Fibroblast of skin of abdomen (primary cell): ENCODE results near the gene SBSN.

Source experiments
- DNase-seq: peaks from one replicate; pipeline ENCODE4 v3.0.0-alpha.2; 2013

Gene SBSN

DNA sequence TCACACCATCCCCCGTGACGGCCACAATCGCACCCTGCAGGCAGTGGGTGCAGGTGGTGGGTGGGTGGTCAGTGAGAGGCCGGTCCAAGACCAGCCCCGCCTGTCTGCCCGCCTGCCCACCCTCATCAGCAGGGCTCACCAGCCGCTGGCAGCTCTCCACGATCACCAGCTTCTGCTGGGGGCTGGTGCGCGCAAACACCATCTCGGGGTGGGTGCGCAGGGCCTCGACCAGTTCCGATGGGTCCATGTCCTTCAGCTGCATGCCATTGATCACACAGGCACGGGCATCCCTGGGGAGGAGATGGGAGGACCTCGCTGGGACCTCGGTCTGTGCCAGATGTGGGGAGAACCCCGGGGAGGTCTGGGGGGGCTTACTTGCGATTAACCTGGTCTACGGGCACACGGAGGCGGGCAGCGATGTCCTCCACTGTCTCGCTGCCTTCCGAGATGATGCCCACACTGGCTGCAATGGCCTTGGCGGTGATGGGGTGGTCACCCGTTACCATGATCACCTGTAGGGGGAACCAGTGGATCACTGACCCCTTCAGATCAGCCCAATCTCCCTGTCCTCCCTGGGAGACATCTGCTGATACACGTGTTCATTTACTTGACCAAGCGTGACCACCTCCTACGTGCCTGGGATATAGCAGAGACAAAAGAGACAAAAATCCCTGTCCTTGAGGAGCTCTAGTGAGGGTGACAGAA is 27.3 kb upstream of the SBSN start:
- peak; percentile 18 for DNase-seq

DNA sequence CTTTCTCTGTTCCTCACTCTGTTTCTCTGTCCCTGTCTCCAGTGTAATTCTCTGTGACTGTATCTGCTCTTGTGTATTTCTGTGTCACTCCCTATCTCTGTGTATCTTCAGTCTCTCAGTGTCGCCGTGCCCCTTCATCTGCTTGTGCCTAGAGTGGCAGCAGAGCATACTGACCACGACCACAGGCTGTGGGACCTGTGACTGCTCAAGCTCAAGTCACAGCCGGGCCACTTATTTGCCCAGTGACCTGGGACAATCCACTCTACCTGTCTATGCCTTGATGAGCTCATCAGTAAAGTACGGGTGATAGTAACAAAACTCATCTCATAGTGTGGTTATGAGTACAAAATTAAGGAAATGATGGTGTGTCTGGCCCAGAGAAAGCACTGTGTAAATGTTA is 26.0 kb upstream of the SBSN start:
- DNase-seq: no peak

- DNase-seq: no peak
Measured at GRCh38 chr19:35553385-35554000, 25.4 kb upstream of the SBSN start.

DNA sequence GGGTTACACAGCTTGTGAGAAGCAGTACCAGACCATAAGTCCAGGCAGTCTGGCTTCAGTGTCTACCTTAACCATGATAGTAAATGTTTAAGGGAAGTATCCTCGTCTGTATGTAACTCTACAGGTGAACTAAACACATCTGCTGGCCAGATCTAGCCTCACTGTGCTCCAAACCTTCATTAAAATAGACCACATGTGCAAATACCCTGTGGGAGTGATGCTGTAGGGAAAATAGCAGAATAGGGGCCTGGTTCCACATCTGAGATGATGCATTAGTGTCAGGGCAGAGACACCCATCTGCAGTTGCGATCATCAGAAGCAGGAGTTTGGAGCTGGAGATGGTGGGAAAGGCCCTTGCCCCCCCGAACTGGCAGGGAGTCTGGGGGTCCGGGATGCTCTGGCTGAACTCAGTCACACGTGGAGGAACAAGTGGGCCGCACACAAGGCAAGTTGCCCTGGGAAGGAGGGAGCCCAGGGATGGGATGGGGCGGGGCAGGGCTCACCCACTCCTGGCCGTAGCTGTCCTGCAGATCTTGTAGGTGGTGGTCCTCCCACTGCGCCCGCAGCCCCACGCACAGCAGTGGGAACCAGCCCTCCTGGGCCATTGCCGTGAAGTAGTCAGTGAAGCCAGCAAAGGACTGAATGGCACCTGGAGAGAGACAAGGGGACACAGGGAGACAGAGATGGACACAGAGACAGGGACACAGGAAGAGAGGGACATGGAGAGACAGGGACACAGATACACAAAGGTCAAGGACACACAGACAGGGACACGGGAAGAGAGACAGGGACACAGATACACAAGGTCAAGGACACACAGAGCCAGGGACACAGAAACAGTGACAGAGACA is 24.6 kb upstream of the SBSN start:
- no peak for DNase-seq

- no peak for DNase-seq
Measured at GRCh38 chr19:35551091-35551810, 23.1 kb upstream of the SBSN start.

- no peak for DNase-seq
Measured at GRCh38 chr19:35549879-35550523, 21.9 kb upstream of the SBSN start.

- DNase-seq: peak; percentile 66
Measured at GRCh38 chr19:35549174-35549788, 21.2 kb upstream of the SBSN start.

GRCh38 chr19:35546532-35546931 is 18.4 kb upstream of the SBSN start:
- DNase-seq: no peak

- DNase-seq: peak; percentile 14
Measured at GRCh38 chr19:35545855-35546381, 17.8 kb upstream of the SBSN start.

GRCh38 chr19:35545001-35545854 is 17.1 kb upstream of the SBSN start, which contains the start of gene TMEM147:
Gene TMEM147 (plus strand): TSS chr19:35545626. CDS start chr19:35545740, 114 bp downstream.
- DNase-seq: peak; percentile 87

DNA sequence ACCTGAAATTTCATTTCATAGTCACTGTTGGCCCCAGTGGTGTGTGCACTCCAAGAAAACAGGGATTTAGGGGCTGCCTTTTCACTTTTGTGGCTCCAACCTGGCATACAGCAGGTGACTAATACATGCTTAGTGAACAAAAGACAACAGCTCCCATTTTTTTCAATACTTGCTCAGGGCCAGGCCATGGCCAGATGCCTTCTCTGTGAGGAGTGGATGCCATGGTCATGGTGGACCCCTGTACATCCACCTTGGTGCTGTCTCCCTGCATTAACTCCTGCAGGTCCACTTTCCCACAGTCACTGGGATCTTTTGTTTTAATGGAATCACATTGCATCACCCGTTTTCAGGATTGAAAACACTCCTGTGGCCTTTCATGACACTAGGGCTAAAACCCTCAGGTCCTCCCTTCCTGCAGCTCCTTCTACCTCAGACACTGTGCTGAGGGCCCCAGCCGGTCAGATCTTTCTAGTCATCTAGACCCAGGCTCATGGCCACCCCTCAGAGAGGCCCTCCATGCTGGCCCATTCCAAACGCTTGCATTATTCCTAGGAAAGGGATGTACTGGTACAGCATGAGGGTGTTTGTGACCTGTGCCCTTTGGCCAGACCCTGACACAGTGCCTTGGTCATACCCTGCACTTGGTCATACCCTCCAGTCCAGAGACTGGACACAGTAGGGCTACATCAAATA is 16.1 kb upstream of the SBSN start:
- no peak for DNase-seq

DNA sequence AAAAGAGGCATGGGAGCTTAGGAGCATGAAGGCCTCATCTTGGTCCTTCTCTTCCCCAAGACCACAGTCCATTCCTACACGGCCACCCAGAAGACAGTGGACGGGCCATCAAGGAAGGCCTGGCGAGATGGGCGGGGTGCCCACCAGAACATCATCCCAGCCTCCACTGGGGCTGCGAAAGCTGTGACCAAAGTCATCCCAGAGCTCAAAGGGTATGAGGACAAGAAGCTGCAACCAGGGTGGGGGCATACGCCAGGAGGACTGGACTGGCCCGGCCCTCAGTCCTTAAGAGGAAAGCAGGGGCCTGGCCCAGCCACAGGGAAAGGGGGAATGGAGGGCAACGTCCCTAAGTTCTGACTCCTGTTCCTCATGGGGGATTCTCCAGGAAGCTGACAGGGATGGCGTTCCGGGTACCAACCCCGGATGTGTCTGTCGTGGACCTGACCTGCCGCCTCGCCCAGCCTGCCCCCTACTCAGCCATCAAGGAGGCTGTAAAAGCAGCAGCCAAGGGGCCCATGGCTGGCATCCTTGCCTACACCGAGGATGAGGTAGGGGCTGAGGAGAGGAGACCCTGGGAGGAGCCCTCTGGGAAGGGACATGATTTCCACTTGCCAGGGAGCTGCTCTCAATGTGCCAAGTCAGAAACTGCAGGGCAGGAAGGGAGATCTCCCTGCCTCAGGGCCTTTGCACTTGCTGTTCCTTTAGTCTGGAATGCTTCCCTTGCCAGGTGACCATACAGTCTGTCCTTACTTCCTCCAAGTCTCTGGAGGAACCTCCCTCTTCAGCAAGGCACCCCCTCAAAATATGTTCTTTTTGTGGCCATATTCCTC is 15.4 kb upstream of the SBSN start:
- DNase-seq: no peak

- no peak for DNase-seq
Measured at GRCh38 chr19:35542209-35542608, 14.1 kb upstream of the SBSN start.

- no peak for DNase-seq
Measured at GRCh38 chr19:35540356-35540927, 12.3 kb upstream of the SBSN start.

GRCh38 chr19:35539850-35540249 is 11.7 kb upstream of the SBSN start:
- no peak for DNase-seq

DNA sequence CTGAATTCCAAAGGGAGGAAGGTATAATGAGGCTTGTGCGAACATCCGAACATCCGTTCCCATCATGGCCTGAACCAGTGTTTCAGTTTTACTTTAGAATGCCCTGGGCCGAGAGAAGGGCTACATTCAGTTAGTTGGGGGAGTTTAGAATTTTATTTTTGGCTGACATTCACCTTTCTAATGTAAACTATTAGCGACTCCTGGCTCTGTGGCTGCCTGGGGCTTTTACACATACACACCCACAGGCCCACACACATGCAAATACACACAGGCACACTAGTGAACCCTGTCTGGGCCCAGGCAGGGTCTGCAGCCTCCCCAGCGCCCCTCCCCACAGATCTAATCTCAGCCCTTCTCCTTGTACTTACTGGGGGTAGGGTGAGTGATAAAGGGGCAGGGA is 11.2 kb upstream of the SBSN start:
- no peak for DNase-seq

GRCh38 chr19:35534803-35535480 is 6.8 kb upstream of the SBSN start:
- no peak for DNase-seq

- DNase-seq: peak; percentile 19
Measured at GRCh38 chr19:35533822-35534392, 5.8 kb upstream of the SBSN start.
